Activated T-cell treated with anti-CD3 and anti-CD28 coated beads, Interleukin-2, amount 50 U/mL, for 4 hours (primary cell): Measurements from ENCODE around the gene RNF20. TPM values are rescaled to one million over a fixed set of nuclear protein-coding genes. Genes with fewer than 3 reads are reported as not detected.
"Not testable (repeated sequence)": the region's sequence is repeated elsewhere in the genome, so short reads cannot be mapped to it uniquely, and the experiment has no call there.

ENCODE experiments used
- ATAC-seq, 2 donors: fragments of 200-7000 bp; cut with Tn5 transposase; one replicate each; pipeline ENCODE4 v1.10.0; 2021
- DNase-seq: peaks from one replicate; pipeline ENCODE4 v3.0.0-alpha.2; 2020
- H3K27me3 Mint-ChIP-seq: one replicate; pipeline ENCODE4 v1.8.0; 2021; ENCODE audit warnings: low read depth, mixed read lengths
- H3K36me3 Mint-ChIP-seq: one replicate; pipeline ENCODE4 v1.8.0; 2022; ENCODE audit warnings: mixed read lengths; ENCODE audit not compliant: insufficient read depth
- H3K4me1 Mint-ChIP-seq: one replicate; pipeline ENCODE4 v1.8.0; 2021; ENCODE audit warnings: low read depth, mixed read lengths
- H3K4me3 Mint-ChIP-seq: one replicate; pipeline ENCODE4 v1.8.0; 2021; ENCODE audit warnings: mild to moderate bottlenecking, moderate library complexity, mixed read lengths
- H3K9me3 Mint-ChIP-seq: one replicate; pipeline ENCODE4 v1.8.0; 2021; ENCODE audit warnings: mixed read lengths
- total RNA-seq, 3 donors: library from RNA; stranded (reverse); gene quantifications; one replicate each; pipeline ENCODE4 v1.2.1, GENCODE V29; 2021

RNF20 gene
- total RNA-seq, 3 donors from 2014 or later: 36.8 to 41.0 (median 37.1) TPM

DNA sequence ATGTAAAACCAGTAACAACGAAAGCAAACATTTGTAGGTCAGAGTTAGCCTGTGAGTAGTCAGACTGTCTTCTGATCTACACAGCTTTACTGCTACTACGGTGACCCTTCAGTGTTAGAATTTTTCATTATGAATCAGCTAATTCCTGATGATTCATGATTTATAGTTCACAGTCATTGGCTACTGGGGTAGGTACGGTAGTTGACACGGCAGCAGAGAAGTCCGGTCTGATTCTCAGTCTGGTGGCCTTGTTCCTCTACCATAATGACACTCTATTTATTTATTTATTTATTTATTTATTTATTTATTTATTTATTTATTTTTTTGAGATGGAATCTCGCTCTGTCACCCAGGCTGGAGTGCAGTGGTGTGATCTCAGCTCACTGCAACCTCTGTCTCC is 56.4 kb downstream of the RNF20 start:
- not testable (repeated sequence) for ATAC-seq, H3K27me3 Mint-ChIP-seq, DNase-seq, H3K36me3 Mint-ChIP-seq, H3K4me3 Mint-ChIP-seq, H3K4me1 Mint-ChIP-seq, H3K9me3 Mint-ChIP-seq

DNA sequence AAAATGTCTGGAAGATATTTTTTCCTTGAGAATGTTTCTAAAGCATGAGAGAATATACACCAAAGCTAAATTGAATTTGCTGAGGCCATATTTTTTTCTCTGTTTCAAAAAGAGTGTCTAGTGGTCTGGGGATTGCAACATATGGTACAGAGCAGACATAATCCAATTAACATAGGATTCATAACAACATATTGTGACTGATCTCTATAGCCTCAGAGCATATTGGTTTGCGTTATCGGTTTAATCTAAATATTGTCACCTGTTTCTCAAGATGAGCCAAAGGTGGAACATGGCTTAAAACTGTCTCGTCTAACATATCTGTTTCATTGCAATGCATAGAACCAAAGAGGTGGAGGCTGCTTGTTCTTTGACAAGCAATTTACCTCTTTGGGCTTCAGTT is 57.2 kb downstream of the RNF20 start:
- ATAC-seq (no peak), DNase-seq (no peak)
- H3K4me1 Mint-ChIP-seq: no peaks in the 10 kb centered on the region
- H3K4me3 Mint-ChIP-seq: no peak overlapping the region
- H3K36me3 Mint-ChIP-seq: no peaks in the 10 kb centered on the region
- H3K9me3 Mint-ChIP-seq: no peaks in the 10 kb centered on the region
- H3K27me3 Mint-ChIP-seq: no peaks in the 10 kb centered on the region

GRCh38 chr9:101591787-101592446 is 58.3 kb downstream of the RNF20 start:
- Mint-ChIP-seq H3K27me3 (no peaks in the 10 kb centered on the region), H3K4me1 (no peaks in the 10 kb centered on the region)

GRCh38 chr9:101592788-101593187 is 59.1 kb downstream of the RNF20 start:
- Mint-ChIP-seq H3K4me3 (no peak overlapping the region), H3K9me3 (no peaks in the 10 kb centered on the region), H3K36me3 (no peaks in the 10 kb centered on the region), H3K27me3 (no peaks in the 10 kb centered on the region), H3K4me1 (no peaks in the 10 kb centered on the region)
- ATAC-seq (no peak), DNase-seq (no peak)

More at GRCh38 chr9:101591787-101592446, 58.3 kb downstream of the RNF20 start:
- Mint-ChIP-seq H3K36me3 (no peaks in the 10 kb centered on the region), H3K4me3 (no peak overlapping the region), H3K9me3 (no peaks in the 10 kb centered on the region)
- DNase-seq: no peak
- ATAC-seq: no peak

- Mint-ChIP-seq H3K4me1 (no peaks in the 10 kb centered on the region), H3K27me3 (no peaks in the 10 kb centered on the region), H3K36me3 (no peaks in the 10 kb centered on the region), H3K4me3 (no peak overlapping the region), H3K9me3 (no peaks in the 10 kb centered on the region)
- ATAC-seq (no peak), DNase-seq (no peak)
These were observed 59.7 kb downstream of the RNF20 start for GRCh38 chr9:101593345-101593744.

DNA sequence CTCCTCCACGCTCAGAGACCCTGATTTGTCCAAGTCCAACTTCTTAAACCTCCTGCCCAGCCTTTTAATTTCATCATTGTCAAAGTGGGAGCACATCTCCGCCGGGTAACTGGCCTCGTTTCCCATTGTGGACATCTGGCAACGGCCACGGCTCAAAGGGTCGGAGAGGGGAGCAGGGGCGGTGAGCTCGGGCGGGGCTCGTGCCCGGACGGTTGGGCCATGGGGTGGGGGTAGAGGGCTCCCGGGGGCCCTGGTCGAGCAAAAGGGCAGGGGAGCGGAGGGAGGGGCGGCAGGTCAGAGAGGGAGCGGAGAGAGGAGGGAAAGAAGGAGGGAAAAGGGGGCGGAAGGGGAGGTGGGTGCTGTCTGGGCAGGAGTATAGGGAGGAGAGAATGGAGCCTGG is 61.1 kb downstream of the RNF20 start, which contains the start of gene PPP3R2:
Gene PPP3R2 (minus strand): TSS at position 174 of the 400 bp plus-strand sequence. CDS start 48 bp downstream, at position 126.
- H3K4me1 Mint-ChIP-seq: no peaks in the 10 kb centered on the region
- no peaks in the 10 kb centered on the region for H3K9me3 Mint-ChIP-seq
- DNase-seq (no peak), ATAC-seq (no peak)
- H3K27me3 Mint-ChIP-seq: no peaks in the 10 kb centered on the region
- H3K4me3 Mint-ChIP-seq: no peak within 1 kb of the TSS
- H3K36me3 Mint-ChIP-seq: no peaks in the 10 kb centered on the region

DNA sequence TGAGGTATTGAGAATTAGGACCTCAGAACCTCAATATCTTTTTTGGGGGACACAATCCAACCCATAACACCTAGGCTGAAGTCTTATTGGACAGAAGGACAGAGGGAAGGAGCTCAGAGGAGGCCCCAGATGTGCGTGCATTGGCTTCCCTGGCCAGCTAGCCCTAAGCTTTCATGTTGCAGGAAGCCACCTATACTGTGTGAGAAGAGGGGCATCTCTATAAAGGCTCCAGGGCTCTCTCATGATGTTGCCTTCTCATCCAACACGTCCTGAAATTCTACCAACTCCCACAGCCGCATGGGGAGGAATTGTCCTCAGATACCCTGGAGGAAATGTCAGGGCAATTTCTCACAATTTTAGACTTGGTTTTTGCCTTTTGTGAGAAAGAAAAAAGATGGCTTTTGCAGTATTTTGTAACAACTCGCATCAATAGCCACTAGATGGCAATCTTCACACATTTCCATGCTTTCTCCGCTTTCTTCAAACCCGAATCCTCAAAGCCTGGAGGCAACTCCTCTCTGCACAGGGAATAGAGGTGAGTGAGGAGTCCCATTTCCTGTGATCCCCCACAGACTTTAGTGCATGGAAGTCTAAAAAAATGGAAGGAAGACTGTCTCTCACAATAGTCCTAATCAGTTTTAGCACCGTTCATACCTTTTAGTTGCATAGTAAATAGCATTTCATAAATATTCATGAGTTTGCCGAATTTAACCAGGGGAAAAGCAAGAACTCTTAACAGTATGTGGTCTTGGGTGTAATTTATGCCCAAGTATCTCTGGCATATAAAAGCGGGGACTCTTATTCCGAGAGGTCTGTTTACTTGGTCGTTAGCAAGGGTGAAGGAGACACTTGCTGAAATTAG is 68.5 kb downstream of the RNF20 start:
- no peak for DNase-seq
- H3K9me3 Mint-ChIP-seq: no peaks in the 10 kb centered on the region

DNA sequence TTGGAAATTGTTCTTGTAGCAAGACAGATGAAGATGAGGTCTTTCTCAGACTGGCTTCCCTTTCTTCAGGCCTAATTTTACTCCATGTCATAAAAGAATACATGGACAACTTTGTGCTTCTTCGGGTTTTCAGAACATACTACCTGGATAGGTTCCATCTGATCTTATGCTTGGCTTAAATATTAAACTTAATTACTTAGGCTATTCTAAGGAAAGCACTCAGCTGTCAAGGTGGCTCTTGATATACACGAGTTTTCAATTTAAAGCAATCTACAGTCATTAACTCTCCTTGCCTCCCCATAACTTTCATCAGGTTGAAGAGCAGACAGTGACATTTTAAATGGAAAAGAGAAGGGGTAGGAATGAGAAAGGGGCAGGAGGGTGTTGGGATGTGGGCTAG is 70.6 kb downstream of the RNF20 start:
- Mint-ChIP-seq H3K4me3 (no peak overlapping the region), H3K36me3 (no peaks in the 10 kb centered on the region), H3K4me1 (peaks cover 3% of the 10 kb centered on the region), H3K27me3 (peaks cover 3% of the 10 kb centered on the region), H3K9me3 (no peaks in the 10 kb centered on the region)
- ATAC-seq: no peak
- DNase-seq: no peak

More for the DNA sequence above, 68.5 kb downstream of the RNF20 start:
- peaks cover 3% of the 10 kb centered on the region for H3K4me1 Mint-ChIP-seq
- no peaks in the 10 kb centered on the region for H3K36me3 Mint-ChIP-seq
- H3K27me3 Mint-ChIP-seq: peaks cover 3% of the 10 kb centered on the region
- no peak overlapping the region for H3K4me3 Mint-ChIP-seq
- ATAC-seq: no peak

DNA sequence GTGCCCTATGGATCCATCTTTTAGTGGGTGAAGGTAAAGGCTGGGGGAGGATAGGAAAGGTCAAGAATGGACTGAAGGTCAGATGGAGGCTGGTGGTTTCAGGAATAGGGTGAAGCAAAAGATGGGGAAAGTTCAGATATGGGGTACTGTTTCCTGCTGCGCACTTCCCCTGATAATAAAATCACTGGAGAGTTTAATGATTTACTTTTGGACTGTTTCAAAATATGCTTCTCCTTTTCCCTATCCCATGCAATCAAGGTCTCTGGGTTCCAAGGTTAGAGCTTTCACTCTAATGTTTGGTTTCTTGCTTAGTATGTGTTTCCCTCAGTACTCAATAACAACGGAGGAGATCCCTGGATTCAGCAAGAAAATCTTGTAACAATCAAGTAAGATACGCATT is 71.9 kb downstream of the RNF20 start:
- no peaks in the 10 kb centered on the region for H3K36me3 Mint-ChIP-seq
- H3K4me1 Mint-ChIP-seq: peaks cover 3% of the 10 kb centered on the region
- DNase-seq (no peak), ATAC-seq (no peak)
- no peak overlapping the region for H3K4me3 Mint-ChIP-seq
- H3K9me3 Mint-ChIP-seq: no peaks in the 10 kb centered on the region
- H3K27me3 Mint-ChIP-seq: peaks cover 3% of the 10 kb centered on the region

Other genes with a start within 250 kb of the RNF20 start
- gene BAAT, start 148.8 kb upstream of the RNF20 start, total RNA-seq: under 1 TPM; 0.16 to 0.30 (median 0.16) TPM
- gene MRPL50, start 135.2 kb upstream of the RNF20 start, total RNA-seq: 10 to 100 TPM; 18.8 to 19.8 (median 19.6) TPM
- gene ZNF189, start 135.0 kb upstream of the RNF20 start, total RNA-seq: 1 to 10 TPM; 5.4 to 7.6 (median 6.6) TPM
- gene ALDOB, start 98.1 kb upstream of the RNF20 start, total RNA-seq: 1 to 10 TPM in 1 of 3 donors, under 1 TPM in 2; 0.79 to 1.3 (median 0.89) TPM
- not detected for gene PPP3R2, start 61.1 kb downstream of the RNF20 start, total RNA-seq
- not detected for gene GRIN3A, start 204.8 kb downstream of the RNF20 start, total RNA-seq